Activated CD8-positive, alpha-beta memory T cell treated with anti-CD3 and anti-CD28 coated beads, Interleukin-2, amount 50 U/mL, for 1 hour (primary cell): Measurements from ENCODE around the gene C5orf22.
"Not testable (repeated sequence)": the region's sequence is repeated elsewhere in the genome, so short reads cannot be mapped to it uniquely, and the experiment has no call there.

Source experiments
- DNase-seq: peaks from one replicate; pipeline ENCODE4 v3.0.0-alpha.2; 2020; ENCODE audit errors: extremely low read depth

The C5orf22 gene

DNA sequence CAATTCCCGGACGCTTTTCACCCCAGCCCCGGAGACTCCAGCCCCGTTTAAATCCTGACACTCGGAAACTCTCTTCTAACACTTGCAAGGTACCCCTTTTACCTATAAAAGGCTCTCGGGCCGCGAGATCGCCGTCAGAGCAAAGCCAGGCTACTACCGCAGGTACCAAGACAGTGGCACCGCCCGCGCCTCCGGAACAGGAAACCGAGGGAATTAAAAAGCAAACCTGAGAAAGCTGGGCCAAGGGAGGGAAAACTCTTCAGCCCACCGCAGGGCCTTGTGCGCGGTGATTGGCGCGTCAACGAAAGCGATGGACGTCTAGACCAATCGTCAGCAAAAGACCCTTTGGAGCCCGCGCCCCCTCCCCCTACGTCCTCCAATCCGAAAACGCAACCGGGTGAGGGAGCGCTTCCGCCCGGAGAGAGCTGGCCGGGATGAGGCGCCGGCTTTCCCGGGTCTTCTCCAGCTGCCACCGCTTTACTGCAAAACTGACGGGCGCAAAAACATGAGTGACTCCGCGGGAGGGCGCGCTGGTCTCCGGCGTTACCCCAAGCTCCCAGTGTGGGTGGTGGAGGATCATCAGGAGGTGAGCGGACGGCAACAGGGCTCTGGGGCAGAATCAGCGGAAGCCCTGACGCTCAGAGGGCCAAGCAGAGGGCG is at the start of gene C5orf22, which contains the start of gene DROSHA:
Gene C5orf22, plus strand, starts transcription at position 414 of the 660 bp plus-strand sequence. Its CDS starts 92 bp downstream, at position 506.
Gene DROSHA, minus strand, starts transcription at position 206 of the 660 bp plus-strand sequence. CDS start 3,034 bp downstream, outside the sequence.
- peak; percentile 78 for DNase-seq

- DNase-seq: no peak
Measured at GRCh38 chr5:31485376-31486207, 46.5 kb upstream of the C5orf22 start.

DNA sequence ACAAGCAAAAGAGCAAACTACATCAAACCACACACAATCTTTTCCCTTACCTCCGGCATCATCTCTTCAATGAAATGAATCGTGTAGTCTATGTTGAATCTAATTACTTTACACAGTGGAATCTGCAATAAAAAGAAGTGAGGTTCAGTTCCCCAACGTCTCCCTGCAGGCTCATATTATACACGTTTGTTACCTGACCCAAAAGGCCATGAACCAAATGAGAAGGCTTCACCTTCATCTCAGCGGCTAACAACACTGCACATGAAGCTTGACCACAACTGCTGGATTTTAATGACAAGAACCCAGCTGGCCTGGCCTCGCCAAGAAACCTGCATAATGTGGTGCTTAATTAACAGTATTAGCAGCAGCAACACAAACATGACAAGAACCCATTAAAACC is 45.7 kb upstream of the C5orf22 start:
- DNase-seq: no peak

- no peak for DNase-seq
Measured at GRCh38 chr5:31487506-31487905, 44.6 kb upstream of the C5orf22 start.

DNA sequence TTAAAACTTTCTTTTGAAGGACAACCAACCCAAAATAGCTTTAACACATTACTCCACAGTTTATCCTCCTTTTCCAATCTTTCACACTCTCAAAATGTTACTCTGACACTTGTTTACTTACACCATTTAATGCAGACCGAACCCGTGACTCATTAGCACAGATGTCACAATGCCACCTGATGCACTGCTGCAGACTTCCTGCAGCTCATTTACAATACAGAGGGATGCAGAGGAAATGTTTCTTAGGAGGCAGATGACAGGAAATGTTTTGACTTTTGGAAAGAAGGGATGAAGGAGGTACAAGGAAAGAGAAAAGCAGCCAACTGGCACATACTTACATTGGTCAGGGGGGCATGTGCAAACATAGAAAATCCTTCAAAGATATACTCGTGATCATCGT is 39.2 kb upstream of the C5orf22 start:
- DNase-seq: no peak

- no peak for DNase-seq
Measured at GRCh38 chr5:31495336-31495735, 36.8 kb upstream of the C5orf22 start.

- no peak for DNase-seq
Measured at GRCh38 chr5:31496301-31496700, 35.8 kb upstream of the C5orf22 start.

- DNase-seq: no peak
Measured at GRCh38 chr5:31496891-31497290, 35.2 kb upstream of the C5orf22 start.

DNA sequence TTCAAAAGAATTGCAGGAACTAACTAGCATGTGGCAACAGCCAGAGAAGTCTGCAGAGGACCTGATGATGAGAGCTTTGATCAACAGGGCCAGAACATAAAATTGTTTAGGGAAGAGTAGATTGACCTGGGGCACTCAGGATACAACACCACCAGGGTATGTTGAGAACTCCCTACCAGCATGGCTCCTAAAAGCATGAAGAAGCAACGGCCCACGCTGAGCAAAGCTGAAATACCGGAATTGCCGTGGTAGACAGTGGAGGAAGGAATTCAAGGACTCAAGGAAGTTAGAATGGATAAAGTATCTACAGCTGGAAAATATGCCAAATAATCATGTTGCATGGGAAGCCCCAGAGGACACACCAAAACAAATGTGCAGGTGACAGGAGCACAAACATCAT is 31.8 kb upstream of the C5orf22 start:
- DNase-seq: no peak

- no peak for DNase-seq
Measured at GRCh38 chr5:31502506-31502905, 29.6 kb upstream of the C5orf22 start.

GRCh38 chr5:31504529-31504928 is 27.6 kb upstream of the C5orf22 start:
- DNase-seq: no peak

GRCh38 chr5:31511305-31511704 is 20.8 kb upstream of the C5orf22 start:
- DNase-seq: no peak

DNA sequence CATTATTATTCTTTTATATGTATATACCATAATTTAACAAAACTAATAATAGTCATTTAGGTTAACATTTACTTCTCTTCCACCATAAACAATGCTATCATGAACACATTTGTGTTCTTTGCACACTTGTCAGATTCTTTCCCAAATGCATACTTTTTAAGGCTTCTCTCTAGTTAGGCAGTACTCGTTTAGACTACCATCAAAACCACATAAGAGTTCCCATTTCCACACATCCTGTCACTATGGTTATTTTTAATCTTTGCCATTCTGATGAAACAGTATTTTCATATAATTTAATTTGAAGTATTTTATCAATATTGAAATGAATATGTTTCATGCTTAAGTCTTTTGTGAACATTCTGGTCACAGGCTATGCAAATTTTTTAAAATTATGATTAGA is 15.3 kb upstream of the C5orf22 start:
- no peak for DNase-seq

DNA sequence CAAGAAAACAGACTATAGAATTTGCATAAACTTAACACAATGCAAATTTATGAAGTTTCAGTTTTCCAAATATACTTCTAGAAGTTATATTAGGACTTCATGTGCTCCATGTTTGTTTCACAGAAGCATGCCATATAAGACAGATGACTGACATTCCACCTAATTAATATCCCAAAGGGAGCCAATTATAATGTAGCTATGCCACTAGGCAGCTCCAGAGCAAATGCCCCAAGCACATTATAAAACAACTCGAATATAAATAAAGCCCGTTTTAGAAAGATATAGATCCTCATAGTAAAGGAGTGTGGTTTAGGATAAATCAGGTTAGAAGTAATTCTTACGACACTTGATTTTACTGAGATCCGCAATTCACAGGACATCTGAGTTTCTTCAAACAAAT is 9.1 kb upstream of the C5orf22 start:
- DNase-seq: no peak

GRCh38 chr5:31530541-31531265 is 1.4 kb upstream of the C5orf22 start:
- no peak for DNase-seq

DNA sequence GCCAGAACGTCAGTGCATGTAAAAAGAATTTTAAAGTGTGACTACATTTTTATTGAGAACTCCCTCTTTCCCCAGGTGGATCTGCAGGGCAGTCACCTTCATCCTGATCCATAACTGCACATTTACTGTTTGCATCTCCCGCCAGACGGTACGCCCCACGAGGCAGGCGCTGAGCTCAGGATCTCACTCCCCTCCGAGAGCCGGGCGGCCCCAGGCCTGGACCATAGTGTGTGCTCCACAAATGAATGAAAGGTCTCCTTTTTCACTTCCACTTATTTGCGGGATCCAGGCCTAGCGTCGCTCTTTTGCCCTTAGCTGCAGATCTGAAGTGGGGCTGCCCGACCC is 586 bp upstream of the C5orf22 start:
- DNase-seq: no peak

DNA sequence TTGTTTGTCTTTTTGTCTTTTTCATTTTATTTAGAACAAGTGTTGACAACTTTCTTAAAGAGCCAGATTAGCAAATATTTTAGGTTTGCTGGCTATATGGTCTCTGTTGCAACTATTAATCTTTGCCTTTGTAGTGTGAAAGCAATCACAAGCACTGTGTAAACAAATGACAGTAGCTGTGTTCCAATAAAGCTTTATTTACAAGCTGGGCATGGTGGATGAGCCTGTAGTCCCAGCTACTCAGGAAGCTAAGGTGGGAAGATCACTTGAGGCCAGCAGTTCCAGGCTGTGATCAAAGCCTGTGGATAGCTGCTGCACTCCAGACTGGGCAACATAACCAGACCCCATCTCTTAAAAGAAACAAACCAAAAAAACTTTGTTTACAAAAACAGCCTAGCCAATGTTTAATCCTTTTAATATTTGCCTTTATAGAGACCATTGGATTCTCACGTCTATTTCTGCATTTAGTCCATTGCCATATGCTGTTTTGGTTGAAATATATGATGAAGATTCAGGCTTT is 2.5 kb downstream of the C5orf22 start:
- DNase-seq: no peak

GRCh38 chr5:31536873-31537272 is 4.8 kb downstream of the C5orf22 start:
- DNase-seq: no peak

DNA sequence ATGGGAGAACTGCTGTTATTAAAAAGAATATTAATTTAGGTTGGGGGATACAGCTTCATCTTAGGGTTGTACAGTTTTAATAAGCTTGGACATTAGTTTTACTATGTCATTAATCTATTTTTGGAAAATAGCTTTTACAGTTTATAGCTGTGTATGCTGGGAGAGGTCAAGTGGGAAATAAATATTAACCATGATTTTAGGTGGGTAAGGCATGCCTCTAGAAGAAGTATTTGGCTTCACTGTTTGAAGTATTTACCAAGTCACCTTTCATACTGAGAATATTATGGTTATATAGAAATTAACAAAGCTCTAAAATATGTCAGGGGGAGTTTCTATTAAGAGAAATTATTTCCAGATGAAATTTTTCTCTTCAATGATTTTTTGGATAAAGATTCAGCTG is 5.2 kb downstream of the C5orf22 start:
- DNase-seq: no peak

- DNase-seq: no peak
Measured at GRCh38 chr5:31537851-31538250, 5.8 kb downstream of the C5orf22 start.

DNA sequence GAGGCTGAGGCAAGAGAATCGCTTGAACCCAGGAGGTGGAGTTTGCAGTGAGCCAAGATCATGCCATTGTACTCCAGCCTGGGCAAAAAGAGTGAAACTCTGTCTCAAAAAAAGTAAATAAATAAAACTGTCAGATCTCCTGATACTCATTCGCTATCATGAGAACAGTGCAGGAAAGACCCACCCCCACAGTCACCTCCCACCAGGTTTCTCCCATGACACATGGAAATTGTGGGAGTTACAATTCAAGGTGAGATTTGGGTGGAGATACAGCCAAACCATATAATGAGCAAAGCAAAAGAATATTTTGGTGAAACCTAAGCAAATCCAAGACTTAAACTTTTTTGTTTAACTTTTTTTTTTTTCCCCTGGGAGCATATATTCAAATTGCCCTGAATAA is 17.0 kb downstream of the C5orf22 start:
- not testable (repeated sequence) for DNase-seq

GRCh38 chr5:31551878-31552277 is 19.8 kb downstream of the C5orf22 start:
- no peak for DNase-seq
